H1 (cell line): ENCODE data around the gene BPI. TPM values are rescaled to one million over a fixed set of nuclear protein-coding genes. Genes with fewer than 3 reads are reported as not detected.

ENCODE experiments used
- EP300 ChIP-seq, 2 experiments: IDR thresholded peaks; 1 replicate in 1 of 2; 2 replicates in 1 of 2; pipeline ENCODE4 v1.6.1; 2011 to 2012; ENCODE audit warnings: low read depth in 2 of 2, low read length in 2 of 2, mild to moderate bottlenecking in 2 of 2, borderline replicate concordance in 1 of 2, inconsistent platforms in 1 of 2, moderate library complexity in 1 of 2
- EZH2 ChIP-seq: fragments of 200-600 bp; sonication (generic); IDR thresholded peaks from 2 replicates; pipeline ENCODE4 v1.7.1; 2012; ENCODE audit warnings: low read depth, mild to moderate bottlenecking, moderate library complexity, low read length, inconsistent platforms; ENCODE audit not compliant: severe bottlenecking
- polyA plus RNA-seq, 7 experiments: library from polyadenylated mRNA; depleted of rRNA in 3 of 7; stranded (reverse) in 5 of 7; unstranded in 2 of 7; fragments of >200 nt in 5 of 7; fragments of 200-250 nt in 2 of 7; gene quantifications; 1 replicate in 5 of 7; 2 replicates in 1 of 7; 4 replicates in 1 of 7; pipeline versions ENCODE4 v1.2.1 to v1.2.3, GENCODE V29; 2011 to 2013; ENCODE audit warnings: missing spikeins in 2 of 7, mixed read lengths in 2 of 7
- total RNA-seq: library from RNA; stranded (reverse); fragmentation: NEBNext Ultra II Directional; extraction: Animal tissue kit (Norgen Biotek cat#: 25700); gene quantifications from 2 replicates; pipeline ENCODE4 v1.2.1, GENCODE V29; 2021

The BPI gene
- total and polyA plus RNA-seq, 2 of the 8 experiments (the other 6 are each of a cell fraction or from before 2014, with no cell fraction given): not detected

- no peak for TF ChIP-seq EP300 (IDR thresholded peaks at IDR 0.05; ENCODE audit: borderline replicate concordance in 1 of 2, low read depth in 2 of 2, low read length in 2 of 2)
- no peak for TF ChIP-seq EZH2
These were observed 79.2 kb downstream of the BPI start (continued) for GRCh38 chr20:38383147-38383546.
